GM19351 (cell line): ENCODE measurements around the gene ITGB8.

Experiments
- ATAC-seq: cut with Tn5 transposase; IDR thresholded peaks from one replicate; pipeline ENCODE4 v1.9.1; 2021; ENCODE audit warnings: mild to moderate bottlenecking, moderate library complexity; ENCODE audit not compliant: unreplicated experiment

The ITGB8 gene

GRCh38 chr7:20364571-20365196 lies 34.0 kb downstream of the ITGB8 start:
- ATAC-seq: no peak

GRCh38 chr7:20365486-20365885 lies 34.8 kb downstream of the ITGB8 start:
- no peak for ATAC-seq

GRCh38 chr7:20374399-20374798 lies 43.7 kb downstream of the ITGB8 start:
- no peak for ATAC-seq

GRCh38 chr7:20376796-20377195 lies 46.1 kb downstream of the ITGB8 start:
- no peak for ATAC-seq

DNA sequence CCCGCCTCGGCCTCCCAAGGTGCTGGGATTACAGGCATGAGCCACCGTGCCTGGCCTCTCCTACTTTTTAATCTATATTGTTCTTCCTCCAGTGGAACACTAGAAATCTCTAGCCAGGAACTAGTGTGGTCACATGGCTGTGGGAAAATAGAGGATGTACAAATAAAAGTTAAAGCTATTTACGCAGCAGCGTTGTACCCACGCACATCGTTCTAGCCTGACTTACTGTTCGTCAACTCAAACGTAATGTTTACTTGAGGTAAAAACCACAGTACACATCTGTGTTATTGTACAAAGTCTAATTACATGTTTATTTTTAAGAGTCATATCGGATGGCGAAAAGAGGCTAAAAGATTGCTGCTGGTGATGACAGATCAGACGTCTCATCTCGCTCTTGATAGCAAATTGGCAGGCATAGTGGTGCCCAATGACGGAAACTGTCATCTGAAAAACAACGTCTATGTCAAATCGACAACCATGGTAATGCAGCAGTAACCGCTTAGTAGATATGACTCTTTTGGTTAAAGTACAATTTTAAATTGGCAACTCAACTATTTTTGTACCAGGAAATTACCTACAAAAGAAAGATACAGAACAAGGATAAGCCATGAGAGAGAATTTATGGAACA lies 50.8 kb downstream of the ITGB8 start:
- ATAC-seq: no peak

GRCh38 chr7:20383351-20383750 lies 52.7 kb downstream of the ITGB8 start:
- ATAC-seq: no peak

- ATAC-seq: no peak
Observed at GRCh38 chr7:20385126-20385525, 54.4 kb downstream of the ITGB8 start.

DNA sequence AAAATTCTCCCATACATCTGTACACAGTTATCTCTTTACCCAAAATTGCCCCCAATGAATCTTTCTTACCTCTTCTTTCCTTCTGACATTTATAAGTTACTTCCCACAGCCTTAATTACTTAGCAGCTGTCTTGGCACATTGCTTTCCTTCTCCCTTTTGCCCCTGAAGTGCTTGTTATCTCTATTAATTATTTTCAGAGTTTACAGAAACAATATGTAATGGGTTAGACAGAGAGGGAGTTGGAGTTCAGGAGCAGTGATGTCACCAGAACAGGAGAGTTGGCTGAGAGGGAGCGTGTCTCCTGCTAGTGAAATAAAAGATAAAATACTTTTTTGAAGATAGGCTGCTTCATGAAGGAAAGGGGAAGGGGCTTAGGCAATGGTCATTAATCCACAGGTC lies 57.4 kb downstream of the ITGB8 start:
- no peak for ATAC-seq

DNA sequence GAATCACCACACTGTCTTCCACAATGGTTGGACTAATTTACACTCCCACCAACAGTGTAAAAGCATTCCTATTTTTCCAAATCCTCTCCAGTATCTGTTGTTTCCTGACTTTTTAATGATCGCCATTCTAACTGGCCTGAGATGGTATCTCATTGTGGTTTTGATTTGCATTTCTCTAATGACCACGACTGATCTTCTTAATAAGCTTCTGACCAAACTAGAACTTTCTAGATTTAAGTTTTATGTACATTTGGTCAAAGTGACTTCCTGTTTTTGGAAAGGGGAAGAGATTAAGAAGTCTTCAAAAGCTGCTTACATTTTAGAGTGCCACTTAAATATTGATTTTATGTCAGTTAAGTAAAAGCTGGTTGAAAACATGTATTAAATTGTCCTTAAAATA lies 58.5 kb downstream of the ITGB8 start:
- ATAC-seq: peak; percentile 65

DNA sequence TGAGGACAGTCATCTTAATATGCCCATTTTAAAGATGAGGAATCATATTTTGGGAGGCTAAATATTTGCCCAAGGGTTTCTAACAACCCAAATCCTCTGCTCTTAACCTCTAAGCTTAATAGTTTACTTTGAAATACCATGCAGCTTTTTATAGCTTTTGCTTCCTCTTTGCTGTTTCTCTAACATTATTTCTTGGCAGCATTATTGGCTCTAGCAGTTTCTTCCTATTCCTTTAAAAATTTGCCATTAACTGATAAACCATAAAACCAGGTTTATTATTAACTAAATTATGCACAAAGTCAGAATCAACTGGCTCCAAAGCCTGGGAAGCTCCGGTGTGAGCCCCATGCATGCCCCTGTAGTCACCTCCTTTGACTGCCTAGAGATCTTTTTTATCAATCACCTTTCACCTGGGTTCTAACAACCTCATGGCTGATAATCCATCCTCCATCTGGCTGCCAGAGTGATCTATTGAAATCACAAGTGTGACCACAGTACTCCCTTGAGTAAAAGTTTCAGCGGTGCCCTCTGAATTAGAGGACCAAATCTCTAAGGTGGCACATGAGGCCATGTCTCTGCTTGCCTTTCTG lies 62.4 kb downstream of the ITGB8 start:
- no peak for ATAC-seq

GRCh38 chr7:20393616-20394015 lies 62.9 kb downstream of the ITGB8 start:
- no peak for ATAC-seq

DNA sequence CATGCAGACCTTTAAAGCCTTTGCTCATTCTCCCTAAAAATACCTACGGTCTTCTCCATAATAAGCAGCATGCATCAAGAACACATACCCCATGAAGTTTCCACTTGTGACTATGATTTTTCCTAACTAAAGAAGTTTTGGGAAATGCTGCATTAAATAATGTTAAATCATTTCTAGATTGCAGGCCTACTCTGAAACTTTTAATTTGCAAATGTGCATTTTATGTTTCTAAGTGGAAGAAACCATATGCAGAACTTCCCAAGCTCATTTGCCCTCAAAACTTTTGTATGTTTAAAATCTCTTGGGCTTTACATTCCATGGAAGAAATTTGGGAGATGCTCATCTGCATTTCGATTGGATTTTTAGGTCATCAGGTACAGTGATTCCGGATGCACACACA lies 63.6 kb downstream of the ITGB8 start:
- no peak for ATAC-seq

- ATAC-seq: no peak
Observed at GRCh38 chr7:20395104-20395503, 64.4 kb downstream of the ITGB8 start.

DNA sequence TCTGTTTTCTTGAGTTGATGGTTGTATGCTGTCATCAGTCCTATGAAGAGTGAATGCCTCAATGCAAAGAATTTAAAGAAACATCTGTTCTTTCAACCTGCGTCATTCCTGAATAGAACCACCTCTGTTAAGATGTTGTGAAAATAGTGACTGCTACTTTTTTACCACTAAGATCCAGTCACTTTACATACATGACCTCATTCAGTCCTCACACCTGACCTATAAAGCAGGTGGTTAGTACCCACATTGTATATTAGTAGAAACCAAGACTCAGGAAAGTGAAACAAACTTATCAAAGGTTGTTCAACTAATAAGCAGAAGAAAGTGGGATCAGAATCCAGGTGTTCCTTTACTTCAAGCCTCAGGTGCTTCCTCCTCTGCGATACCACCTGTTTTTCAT lies 64.8 kb downstream of the ITGB8 start:
- peak; percentile 78 for ATAC-seq

DNA sequence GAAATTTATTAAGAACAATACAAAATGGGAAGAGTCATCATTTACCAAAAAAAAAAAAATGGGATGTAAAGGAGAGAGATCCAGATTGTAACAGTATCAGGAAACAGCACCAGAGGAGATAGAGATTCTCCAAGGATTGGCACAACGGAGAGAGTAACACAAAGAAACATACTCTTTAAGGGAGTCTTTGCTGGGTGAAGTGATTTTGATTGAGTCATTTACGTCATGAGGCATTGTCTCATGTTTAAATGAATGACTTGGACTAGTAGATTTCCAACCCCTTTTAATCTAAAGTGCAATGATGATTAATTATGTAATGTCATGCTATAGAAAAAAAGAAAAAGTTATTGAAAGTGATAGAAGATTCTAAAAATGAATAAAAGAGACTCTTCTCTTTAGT lies 68.8 kb downstream of the ITGB8 start:
- no peak for ATAC-seq

GRCh38 chr7:20401861-20402746 lies 71.4 kb downstream of the ITGB8 start:
- no peak for ATAC-seq

DNA sequence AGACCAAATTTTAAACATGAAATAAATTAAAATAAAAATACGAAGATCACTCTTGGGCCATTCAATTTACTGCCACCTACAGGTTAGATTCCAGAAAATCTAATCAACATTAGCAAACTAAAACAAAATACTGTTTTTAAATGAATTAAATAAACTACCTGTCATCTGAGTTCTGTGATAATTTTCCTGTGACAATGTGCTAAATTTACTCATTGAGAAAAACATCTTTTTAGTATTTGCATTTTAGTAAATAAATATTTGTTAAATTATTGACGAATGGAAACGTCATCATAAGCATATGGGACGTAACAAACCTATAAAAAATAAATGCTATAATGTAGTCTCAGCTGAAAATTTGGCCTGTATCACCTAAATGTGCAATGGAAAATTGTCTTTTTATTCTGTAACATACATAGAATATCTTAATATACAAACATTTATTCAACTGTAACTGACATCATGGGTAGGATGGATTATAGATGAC lies 72.1 kb downstream of the ITGB8 start:
- ATAC-seq: no peak

GRCh38 chr7:20403331-20403730 lies 72.6 kb downstream of the ITGB8 start:
- ATAC-seq: no peak

DNA sequence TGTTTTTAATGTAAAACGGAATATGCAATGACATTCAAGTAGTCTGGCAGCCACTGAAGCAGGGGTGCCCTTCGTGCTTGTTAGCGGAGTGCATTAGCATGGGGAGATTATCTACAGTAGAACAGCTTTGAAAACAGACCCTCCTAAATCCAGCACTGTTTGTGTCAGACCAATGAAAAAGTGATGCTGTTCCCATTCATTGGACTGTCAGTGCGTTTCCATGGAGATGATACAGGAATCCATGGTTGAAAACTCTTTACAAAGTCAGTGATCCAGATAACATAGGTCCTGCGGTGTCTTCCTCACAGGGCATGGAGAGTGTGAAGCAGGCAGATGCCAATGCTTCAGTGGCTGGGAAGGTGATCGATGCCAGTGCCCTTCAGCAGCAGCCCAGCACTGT lies 73.6 kb downstream of the ITGB8 start:
- ATAC-seq: no peak

DNA sequence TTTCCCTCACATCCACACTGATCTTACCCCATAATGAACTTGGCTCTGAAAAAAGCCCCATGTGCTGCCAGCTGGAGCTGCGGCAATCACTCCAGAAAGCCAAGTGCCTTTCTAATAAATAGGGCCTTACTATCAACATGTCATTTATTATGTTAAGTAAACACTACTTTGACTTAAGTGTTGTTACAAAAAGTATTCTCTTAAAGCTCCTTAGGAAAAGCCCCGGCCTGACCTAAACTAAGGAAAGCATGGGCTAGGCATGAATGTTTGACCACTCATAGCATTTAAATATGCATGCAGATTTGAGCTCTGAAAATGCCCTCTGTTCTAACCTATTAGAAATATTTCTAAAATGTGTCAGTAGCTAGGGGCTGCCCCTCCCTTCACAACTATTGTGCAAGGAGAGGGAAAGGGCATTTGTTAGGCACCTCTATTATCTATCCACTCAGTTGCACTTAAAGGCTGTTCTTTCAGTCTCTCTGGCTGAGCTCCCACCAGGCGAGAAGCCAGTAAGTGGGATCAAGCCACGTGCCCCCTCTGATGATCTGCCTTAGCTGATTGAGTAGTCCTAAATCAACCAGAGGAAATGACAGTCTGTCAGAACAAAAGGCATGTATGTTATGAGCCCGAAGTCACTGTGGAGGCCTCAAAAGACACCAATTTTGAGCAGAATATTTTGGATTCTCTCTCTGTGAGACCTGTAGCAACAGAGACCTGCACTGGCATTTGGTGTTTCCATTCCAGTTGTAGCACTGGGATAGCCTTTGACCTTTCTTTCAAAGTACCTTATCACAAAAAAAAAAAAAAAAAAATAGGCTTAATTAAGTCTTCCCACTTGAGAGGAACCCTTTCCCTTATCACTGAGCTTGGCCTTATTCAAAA lies 77.1 kb downstream of the ITGB8 start:
- no peak for ATAC-seq

DNA sequence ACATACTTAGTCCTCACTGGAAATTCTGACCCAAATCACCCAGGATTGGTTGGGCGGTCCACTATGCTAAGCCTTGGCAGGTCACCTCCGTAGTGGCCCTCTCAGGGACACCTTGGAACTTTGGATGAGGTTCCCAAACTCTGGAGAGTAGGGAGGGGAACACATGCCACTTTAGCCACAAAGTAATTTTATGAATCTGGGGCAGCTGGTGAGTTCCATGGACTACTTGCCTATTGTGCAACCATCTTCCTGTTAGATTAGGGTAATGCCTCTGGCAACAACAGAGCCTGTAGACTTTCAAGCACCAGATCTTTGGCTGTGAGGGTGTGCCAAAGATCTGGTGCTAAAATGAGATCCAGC lies 77.7 kb downstream of the ITGB8 start:
- no peak for ATAC-seq
